ENCODE results near the gene TRABD2B.

DNA sequence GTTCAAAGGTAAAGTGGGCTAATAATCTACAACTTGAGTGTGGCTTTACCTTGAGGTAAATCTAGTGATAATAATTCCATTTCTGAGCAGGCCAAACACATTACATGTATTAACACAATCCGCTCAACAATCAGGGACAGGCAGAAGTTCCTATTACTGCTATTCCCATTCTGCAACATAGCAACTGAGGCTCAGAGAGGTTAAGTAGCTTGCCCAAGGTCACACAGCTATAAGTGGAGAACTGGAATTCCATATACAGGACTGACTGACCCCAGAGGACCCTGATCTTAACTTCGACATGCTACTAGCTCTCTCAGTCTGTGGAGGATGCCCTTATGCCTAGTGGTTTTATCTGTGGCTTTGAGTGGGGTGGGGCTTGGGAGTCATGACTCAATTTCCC lies 110.1 kb downstream of the TRABD2B start:
- TF ChIP-seq EZH2 (IDR thresholded peaks at IDR 0.05; ENCODE audit: insufficient read depth, poor library complexity, severe bottlenecking) (no peak), EZH2phosphoT487 (IDR thresholded peaks at IDR 0.05; ENCODE audit: insufficient read depth, low read depth) (no peak)

Data from GM23248 (cell line).